PC-9 (cell line): Measurements from ENCODE around the gene TRIM24. TPM values are rescaled to one million over a fixed set of nuclear protein-coding genes. Genes with fewer than 3 reads are reported as not detected.

ENCODE experiments used
- BruUV-seq: library from RNA; stranded (reverse); fragments of 400-500 nt; replicated peaks from 2 replicates; lab custom pipeline; 2021; lab: Mats Ljungman, UMichigan
- CTCF ChIA-PET: fragments of 300-600 bp; sonication (Branson Sonifier 250); formaldehyde crosslinking; loops from one replicate; lab custom pipeline; 2022; ENCODE audit warnings: antibody characterized with exemption; lab: Charles Lee
- POLR2A ChIA-PET: fragments of 300-600 bp; sonication (Branson Sonifier 250); formaldehyde crosslinking; loops from one replicate; lab custom pipeline; 2022; ENCODE audit warnings: antibody characterized with exemption; ENCODE audit not compliant: unreplicated experiment; lab: Charles Lee
- DNase-seq, 2 experiments: peaks; one replicate each; pipeline versions ENCODE4 v3.0.0 to v3.0.0-alpha.2; 2015 to 2022; ENCODE audit warnings: mixed read lengths in 1 of 2
- H2AFZ ChIP-seq: fragments of 200-600 bp; sonication (generic); 2 replicates; pipeline ENCODE4 v1.8.1; 2017; ENCODE audit warnings: antibody characterized with exemption
- H3F3A ChIP-seq: fragments of 200-600 bp; sonication (generic); 2 replicates; pipeline ENCODE4 v1.8.1; 2017; ENCODE audit warnings: antibody characterized with exemption, mild to moderate bottlenecking, low read depth; ENCODE audit not compliant: insufficient read depth
- H3K27ac ChIP-seq: fragments of 200-600 bp; sonication (generic); 2 replicates; pipeline ENCODE4 v1.6.1; 2016; ENCODE audit warnings: mixed run types
- H3K27me3 ChIP-seq: fragments of 200-600 bp; sonication (generic); 2 replicates; pipeline ENCODE4 v1.6.1; 2016; ENCODE audit warnings: low read depth, mixed run types; ENCODE audit not compliant: insufficient read depth
- H3K36me3 ChIP-seq: fragments of 200-600 bp; sonication (generic); 2 replicates; pipeline ENCODE4 v1.6.1; 2016; ENCODE audit warnings: low read depth, mixed run types
- H3K4me1 ChIP-seq: fragments of 200-600 bp; sonication (generic); replicated peaks from 2 replicates; pipeline ENCODE4 v1.6.1; 2016; ENCODE audit warnings: mixed run types; ENCODE audit not compliant: insufficient read depth
- H3K4me2 ChIP-seq: fragments of 200-600 bp; sonication (generic); 2 replicates; pipeline ENCODE4 v1.6.1; 2017; ENCODE audit warnings: mixed run types
- H3K4me3 ChIP-seq: fragments of 200-600 bp; sonication (generic); 2 replicates; pipeline ENCODE4 v1.6.1; 2016; ENCODE audit warnings: mixed run types
- H3K79me2 ChIP-seq: fragments of 200-600 bp; sonication (generic); 2 replicates; pipeline ENCODE4 v1.6.1; 2017; ENCODE audit warnings: low read depth, mixed run types
- H3K9me2 ChIP-seq: fragments of 200-600 bp; sonication (generic); 2 replicates; pipeline ENCODE4 v1.8.1; 2017; ENCODE audit warnings: mild to moderate bottlenecking; ENCODE audit not compliant: insufficient read depth
- H3K9me3 ChIP-seq: fragments of 200-600 bp; sonication (generic); 2 replicates; pipeline ENCODE4 v1.8.1; 2016; ENCODE audit warnings: low read depth; ENCODE audit not compliant: insufficient read depth
- H4K20me1 ChIP-seq: fragments of 200-600 bp; sonication (generic); 2 replicates; pipeline ENCODE4 v1.8.1; 2017; ENCODE audit not compliant: insufficient read depth
- CTCF ChIP-seq: fragments of 200-600 bp; sonication (generic); conservative IDR thresholded peaks from 2 replicates; pipeline ENCODE4 v1.6.1; 2017; ENCODE audit warnings: mixed run types, antibody characterized with exemption, mild to moderate bottlenecking, moderate library complexity
- EZH2 ChIP-seq: fragments of 200-600 bp; sonication (generic); IDR thresholded peaks from 2 replicates; pipeline ENCODE4 v1.8.0; 2017; ENCODE audit warnings: antibody characterized with exemption, low read depth
- intact Hi-C: fragments of 100-400 bp; cut with micrococcal nuclease; formaldehyde crosslinking; loops from one replicate; pipeline ENCODE4 v1.10.0; 2022; ENCODE audit not compliant: unreplicated experiment
- total RNA-seq: library from RNA; stranded (reverse); gene quantifications from 2 replicates; pipeline ENCODE4 v1.2.3, GENCODE V29; 2021

The TRIM24 gene
- total RNA-seq, 1 experiment from 2014 or later = 20.5 TPM

- no peaks in the 10 kb centered on the region for H3K9me2 ChIP-seq
- no TSS peak for BruUV-seq
- CTCF ChIA-PET = no interaction called here
- no peaks in the 10 kb centered on the region for H3F3A ChIP-seq
- TF ChIP-seq EZH2 (no peak), CTCF (no peak)
- H3K4me2 ChIP-seq = no peak overlapping the region
- no peaks in the 10 kb centered on the region for H3K79me2 ChIP-seq
- POLR2A ChIA-PET = no interaction called here
- no peaks in the 10 kb centered on the region for H4K20me1 ChIP-seq
- no peak overlapping the region for H3K27ac ChIP-seq
- H3K9me3 ChIP-seq = no peaks in the 10 kb centered on the region
- no peaks in the 10 kb centered on the region for H3K4me1 ChIP-seq
- no peaks in the 10 kb centered on the region for H3K27me3 ChIP-seq
- no peaks in the 10 kb centered on the region for H3K36me3 ChIP-seq
- H3K4me3 ChIP-seq = no peak overlapping the region
- no peak for DNase-seq
- no peak overlapping the region for H2AFZ ChIP-seq
- intact Hi-C loops = no loop called here
Observed at GRCh38 chr7:138602451-138602850, 142.4 kb downstream of the TRIM24 start.

GRCh38 chr7:138603549-138604318 is 143.7 kb downstream of the TRIM24 start:
- no peak overlapping the region for H3K27ac ChIP-seq
- ChIA-PET POLR2A (no interaction called here), CTCF (no interaction called here)
- H4K20me1 ChIP-seq = no peaks in the 10 kb centered on the region
- H3K4me3 ChIP-seq = no peak overlapping the region
- H3K4me1 ChIP-seq = no peaks in the 10 kb centered on the region
- TF ChIP-seq CTCF = no peak
- no peak for TF ChIP-seq EZH2
- 0 out of 2 replicates have a peak, but pooled peaks cover 3% of the 10 kb centered on the region for H3K9me2 ChIP-seq
- H3K4me2 ChIP-seq = no peak overlapping the region
- H3K27me3 ChIP-seq = no peaks in the 10 kb centered on the region
- BruUV-seq = no TSS peak
- intact Hi-C loops = no loop called here
- no peaks in the 10 kb centered on the region for H3K79me2 ChIP-seq
- no peak overlapping the region for H2AFZ ChIP-seq
- H3F3A ChIP-seq = no peaks in the 10 kb centered on the region
- H3K36me3 ChIP-seq = no peaks in the 10 kb centered on the region
- H3K9me3 ChIP-seq = no peaks in the 10 kb centered on the region
- DNase-seq = no peak

GRCh38 chr7:138606236-138606635 is 146.2 kb downstream of the TRIM24 start:
- H3K79me2 ChIP-seq = no peaks in the 10 kb centered on the region
- POLR2A ChIA-PET = no interaction called here
- 0 out of 2 replicates have a peak, but pooled peaks cover 3% of the 10 kb centered on the region for H3K9me2 ChIP-seq
- BruUV-seq = no TSS peak
- H3F3A ChIP-seq = no peaks in the 10 kb centered on the region
- CTCF ChIA-PET = no interaction called here
- intact Hi-C loops = no loop called here
- H3K36me3 ChIP-seq = no peaks in the 10 kb centered on the region
- TF ChIP-seq EZH2 (no peak), CTCF (no peak)
- H3K4me2 ChIP-seq = no peak overlapping the region
- no peak overlapping the region for H3K4me3 ChIP-seq
- H3K27me3 ChIP-seq = no peaks in the 10 kb centered on the region
- no peaks in the 10 kb centered on the region for H3K9me3 ChIP-seq
- H3K4me1 ChIP-seq = no peaks in the 10 kb centered on the region
- H3K27ac ChIP-seq = no peak overlapping the region
- H2AFZ ChIP-seq = no peak overlapping the region
- no peak for DNase-seq
- H4K20me1 ChIP-seq = no peaks in the 10 kb centered on the region
